GM23338 (cell line): Measurements from ENCODE around the gene TANGO2. TPM values are rescaled to one million over a fixed set of nuclear protein-coding genes. Genes with fewer than 3 reads are reported as not detected.

Source experiments
- ATAC-seq: fragments of 200-7000 bp; cut with Tn5 transposase; 3 replicates; pipeline ENCODE4 v1.9.1; 2020
- DNase-seq: peaks from one replicate; pipeline ENCODE4 v3.0.0-alpha.2; 2015; ENCODE audit warnings: low spot score
- H2AFZ ChIP-seq: fragments of 200-600 bp; sonication (generic); 2 replicates; pipeline ENCODE4 v1.8.0; 2016; ENCODE audit warnings: antibody characterized with exemption, mild to moderate bottlenecking, moderate library complexity
- H3F3A ChIP-seq: fragments of 200-600 bp; sonication (generic); replicated peaks from 2 replicates; pipeline ENCODE4 v1.8.0; 2017; ENCODE audit warnings: antibody characterized with exemption, mixed run types, low read depth
- H3K27ac ChIP-seq: fragments of 200-600 bp; sonication (generic); 2 replicates; pipeline ENCODE4 v1.6.1; 2016; ENCODE audit warnings: low read depth
- H3K27me3 ChIP-seq: fragments of 200-600 bp; sonication (generic); 2 replicates; pipeline ENCODE4 v1.8.0; 2016; ENCODE audit warnings: mild to moderate bottlenecking, mixed run types, moderate library complexity; ENCODE audit not compliant: insufficient read depth
- H3K36me3 ChIP-seq: fragments of 200-600 bp; sonication (generic); 2 replicates; pipeline ENCODE4 v1.8.0; 2016; ENCODE audit warnings: mild to moderate bottlenecking; ENCODE audit not compliant: insufficient read depth
- H3K4me1 ChIP-seq: fragments of 200-600 bp; sonication (generic); 2 replicates; pipeline ENCODE4 v1.8.0; 2016; ENCODE audit warnings: mild to moderate bottlenecking, moderate library complexity; ENCODE audit not compliant: insufficient read depth
- H3K4me2 ChIP-seq: fragments of 200-600 bp; sonication (generic); 2 replicates; pipeline ENCODE4 v1.7.1; 2017; ENCODE audit warnings: mixed run types
- H3K4me3 ChIP-seq: fragments of 200-600 bp; sonication (generic); 2 replicates; pipeline ENCODE4 v1.6.1; 2016; ENCODE audit warnings: mixed run types
- H3K79me2 ChIP-seq: fragments of 200-600 bp; sonication (generic); replicated peaks from 2 replicates; pipeline ENCODE4 v1.8.0; 2017; ENCODE audit warnings: mild to moderate bottlenecking; ENCODE audit not compliant: insufficient read depth
- H3K9me2 ChIP-seq: fragments of 200-600 bp; sonication (generic); 2 replicates; pipeline ENCODE4 v1.8.0; 2017; ENCODE audit not compliant: insufficient read depth
- H4K20me1 ChIP-seq: fragments of 200-600 bp; sonication (generic); replicated peaks from 2 replicates; pipeline ENCODE4 v1.8.0; 2017; ENCODE audit warnings: mild to moderate bottlenecking; ENCODE audit not compliant: insufficient read depth
- H3K27ac Mint-ChIP-seq: 2 replicates; pipeline ENCODE4 v1.8.0; 2020; ENCODE audit warnings: inconsistent platforms, mild to moderate bottlenecking, moderate library complexity, mixed read lengths
- H3K27me3 Mint-ChIP-seq: 3 replicates; pipeline ENCODE4 v1.8.0; 2022; ENCODE audit warnings: low read depth, mild to moderate bottlenecking, moderate library complexity, mixed read lengths, inconsistent platforms; ENCODE audit not compliant: insufficient read depth, poor library complexity
- H3K36me3 Mint-ChIP-seq: 3 replicates; pipeline ENCODE4 v1.8.0; 2021; ENCODE audit warnings: low read depth, mild to moderate bottlenecking, inconsistent platforms, moderate library complexity, mixed read lengths
- H3K4me1 Mint-ChIP-seq: 3 replicates; pipeline ENCODE4 v1.8.0; 2020; ENCODE audit warnings: mild to moderate bottlenecking, inconsistent platforms, mixed read lengths
- H3K4me3 Mint-ChIP-seq: 3 replicates; pipeline ENCODE4 v1.8.0; 2021; ENCODE audit warnings: moderate library complexity, mild to moderate bottlenecking, inconsistent platforms, mixed read lengths
- H3K9me3 Mint-ChIP-seq: 3 replicates; pipeline ENCODE4 v1.8.0; 2020; ENCODE audit warnings: moderate library complexity, mild to moderate bottlenecking, inconsistent platforms, mixed read lengths
- CREB1 ChIP-seq: fragments of 250-450 bp; sonication (Bioruptor Pico); IDR thresholded peaks from 2 replicates; pipeline ENCODE4 v1.5.0; 2020; ENCODE audit warnings: low read depth, mild to moderate bottlenecking, moderate library complexity
- CTCF ChIP-seq, 2 experiments: fragments of 200-600 bp in 1 of 2; sonication (generic) in 1 of 2; conservative IDR thresholded peaks; 2 replicates each; pipeline versions ENCODE4 v1.5.1 to v1.6.1; 2016 to 2017; ENCODE audit warnings: antibody characterized with exemption in 2 of 2, low read depth in 2 of 2, mild to moderate bottlenecking in 2 of 2, moderate library complexity in 1 of 2
- ETS1 ChIP-seq: IDR thresholded peaks from 2 replicates; pipeline ENCODE4 v1.6.1; 2016; ENCODE audit warnings: antibody characterized with exemption
- EZH2 ChIP-seq: fragments of 200-600 bp; sonication (generic); IDR thresholded peaks from one replicate; pipeline ENCODE4 v1.8.0; 2017; ENCODE audit warnings: antibody characterized with exemption, mild to moderate bottlenecking, low read depth; ENCODE audit not compliant: unreplicated experiment
- EZH2phosphoT487 ChIP-seq: fragments of 200-600 bp; sonication (generic); IDR thresholded peaks from one replicate; pipeline ENCODE4 v1.8.1; 2018; ENCODE audit warnings: antibody characterized with exemption; ENCODE audit not compliant: unreplicated experiment
- JUNB ChIP-seq: IDR thresholded peaks from one replicate; pipeline ENCODE4 v1.6.1; 2016; ENCODE audit warnings: antibody characterized with exemption; ENCODE audit not compliant: unreplicated experiment
- NANOG ChIP-seq: IDR thresholded peaks from 2 replicates; pipeline ENCODE4 v1.6.1; 2016; ENCODE audit warnings: antibody characterized with exemption, borderline replicate concordance
- POLR2AphosphoS5 ChIP-seq: IDR thresholded peaks from 2 replicates; pipeline ENCODE4 v1.6.1; 2016; ENCODE audit warnings: antibody characterized with exemption, low read depth
- REST ChIP-seq: IDR thresholded peaks from one replicate; pipeline ENCODE4 v1.6.1; 2018; ENCODE audit warnings: antibody characterized with exemption; ENCODE audit not compliant: unreplicated experiment
- ZNF114 ChIP-seq: fragments of 250-450 bp; sonication (Bioruptor Pico); IDR thresholded peaks from 2 replicates; pipeline ENCODE4 v1.5.0; 2020; ENCODE audit warnings: mild to moderate bottlenecking, moderate library complexity
- ZNF331 ChIP-seq: fragments of 250-450 bp; sonication (Bioruptor Pico); IDR thresholded peaks from 2 replicates; pipeline ENCODE4 v1.5.0; 2020; ENCODE audit warnings: low read depth, mild to moderate bottlenecking, moderate library complexity
- ZNF462 ChIP-seq: fragments of 250-450 bp; sonication (Bioruptor Pico); IDR thresholded peaks from 2 replicates; pipeline ENCODE4 v1.5.0; 2020; ENCODE audit warnings: mild to moderate bottlenecking, moderate library complexity
- polyA plus RNA-seq: library from polyadenylated mRNA; unstranded; fragments of >200 nt; fragmentation: Nextera tagmentation; extraction: Ambion mirVana; gene quantifications from 2 replicates; pipeline ENCODE4 v1.2.1, GENCODE V29; 2016
- total RNA-seq: library from RNA; depleted of rRNA; stranded (reverse); fragments of >200 nt; shearing (Covaris generic); gene quantifications from 2 replicates; pipeline ENCODE4 v1.2.3, GENCODE V29; 2014

TANGO2 gene
- total and polyA plus RNA-seq, 2 experiments from 2014 or later, result 6.9 to 15.0 TPM

GRCh38 chr22:20019661-20020532, 1.0 kb upstream of the TANGO2 start:
- H2AFZ ChIP-seq, result no peak overlapping the region
- H3K27me3 Mint-ChIP-seq, result peaks cover 45% of the 10 kb centered on the region

More at GRCh38 chr22:20019661-20020532, 1.0 kb upstream of the TANGO2 start:
- Histone ChIP-seq H3K36me3 (no peaks in the 10 kb centered on the region), H3K27me3 (peaks cover 46% of the 10 kb centered on the region), H3K27ac (no peak overlapping the region), H3K4me3 (peak overlapping the region; percentile 89; the same call in 1 of the 2 replicates), H3F3A (no peaks in the 10 kb centered on the region), H3K9me2 (no peaks in the 10 kb centered on the region), H3K4me2 (peak overlapping the region; percentile 81), H3K4me1 (peaks cover 15% of the 10 kb centered on the region; the same call in 1 of the 2 replicates), H4K20me1 (no peaks in the 10 kb centered on the region), H3K79me2 (no peaks in the 10 kb centered on the region)
- Mint-ChIP-seq H3K4me1 (peaks cover 11% of the 10 kb centered on the region), H3K9me3 (no peaks in the 10 kb centered on the region), H3K4me3 (peak overlapping the region; percentile 72), H3K36me3 (no peaks in the 10 kb centered on the region), H3K27ac (no peak overlapping the region)
- ATAC-seq (no peak), DNase-seq (no peak)
- TF ChIP-seq EZH2, result no peak
- TF ChIP-seq ETS1, result no peak
- no peak for TF ChIP-seq JUNB
- no peak for TF ChIP-seq ZNF462 (CRISPR knock-in tag)
- no peak for TF ChIP-seq EZH2phosphoT487
- TF ChIP-seq ZNF331 (CRISPR knock-in tag), result no peak
- no peak for TF ChIP-seq ZNF114 (CRISPR knock-in tag)
- TF ChIP-seq REST, result no peak
- no peak for TF ChIP-seq NANOG
- TF ChIP-seq CREB1 (CRISPR knock-in tag), result no peak
- no peak for TF ChIP-seq POLR2AphosphoS5
- TF ChIP-seq CTCF (conservative IDR thresholded peaks at IDR 0.05; ENCODE audit: low read depth in 2 of 2), result no peak
